K562 (cell line): ENCODE measurements around the gene GAPVD1.

Experiments used
- CTCF ChIP-seq, 3 experiments: IDR thresholded peaks in 2 of 3; conservative IDR thresholded peaks in 1 of 3; 2 replicates each; pipeline ENCODE4 v1.5.1; 2011 to 2012; ENCODE audit warnings: low read length in 3 of 3, mild to moderate bottlenecking in 3 of 3, control low read depth in 2 of 3, improper control_type of control experiment in 1 of 3, inconsistent platforms in 1 of 3, low read depth in 1 of 3, mixed read lengths in 1 of 3, moderate library complexity in 1 of 3; ENCODE audit not compliant: insufficient read depth in 2 of 3
- GABPA ChIP-seq: fragments of 200-800 bp; sonication (Bioruptor generic); conservative IDR thresholded peaks from 2 replicates; pipeline ENCODE4 v1.6.1; 2016; ENCODE audit warnings: low read depth, missing genetic modification characterization, missing compliant biosample characterization
- GABPB2 ChIP-seq: fragments of 250-450 bp; sonication (Bioruptor Pico); conservative IDR thresholded peaks from 2 replicates; pipeline ENCODE4 v1.5.1; 2021; ENCODE audit warnings: mild to moderate bottlenecking
- TFE3 ChIP-seq: fragments of 450-650 bp; formaldehyde crosslinking; IDR thresholded peaks from 2 replicates; pipeline ENCODE4 v1.4.0; 2020; ENCODE audit warnings: mild to moderate bottlenecking, mixed read lengths

- TF ChIP-seq CTCF (IDR thresholded peaks at IDR 0.05 in 2 of 3, conservative IDR thresholded peaks at IDR 0.05 in 1 of 3; ENCODE audit: insufficient read depth in 2 of 3, low read depth in 1 of 3, low read length in 3 of 3): no peak
- no peak for TF ChIP-seq GABPB2 (CRISPR knock-in tag)
- no peak for TF ChIP-seq GABPA (tag)
- no peak for TF ChIP-seq TFE3
Measured at GRCh38 chr9:125396799-125397198, 135.2 kb downstream of the GAPVD1 start.
